K562 (cell line): ENCODE results near the gene TMEM45A. TPM values are rescaled to one million over a fixed set of nuclear protein-coding genes. Genes with fewer than 3 reads are reported as not detected.

Experiments used
- ATAC-seq: fragments of 200-7000 bp; cut with Tn5 transposase; 3 replicates; pipeline ENCODE4 v1.9.1; 2020; ENCODE audit warnings: moderate library complexity
- BruUV-seq: library from RNA; stranded (reverse); fragments of 400-500 nt; replicated peaks from 2 replicates; lab custom pipeline; 2021; lab: Mats Ljungman, UMichigan
- CTCF ChIA-PET: fragments of 300-600 bp; formaldehyde crosslinking; extraction: SDS; loops from one replicate; lab custom pipeline; 2021; ENCODE audit warnings: low intra/inter-chr PET ratio; lab: Yijun Ruan, JAX
- POLR2A ChIA-PET: fragments of 300-600, 350-650 bp; sonication (Branson Sonifier 250); formaldehyde crosslinking; extraction: SDS; loops from one replicate; lab custom pipeline; 2021; ENCODE audit warnings: antibody characterized with exemption, inconsistent platforms; lab: Yijun Ruan, JAX
- DNase-seq, 4 experiments: peaks; one replicate each; pipeline versions ENCODE4 v3.0.0 to v3.0.0-alpha.2; 2011 to 2018; ENCODE audit warnings: low spot score in 3 of 4, mixed read lengths in 3 of 4; ENCODE audit errors: extremely low read depth in 1 of 4
- FAIRE-seq: peaks from 2 replicates; lab custom pipeline; 2011; peaks lifted over from hg19 to GRCh38; lab: Jason Lieb, UNC
- H2AFZ ChIP-seq: 2 replicates; pipeline ENCODE4 v1.6.0; 2011; ENCODE audit warnings: low read depth, low read length, control low read depth, inconsistent platforms
- H3K27ac ChIP-seq: fragments of 200-600 bp; 3 replicates; pipeline ENCODE4 v1.8.0; 2011; ENCODE audit warnings: low read depth, mild to moderate bottlenecking, control low read depth, inconsistent platforms, low read length, moderate library complexity, mixed read lengths; ENCODE audit errors: extremely low read depth
- H3K27me3 ChIP-seq, 2 experiments: fragments of 300-600 bp in 1 of 2; 2 replicates in 1 of 2; 3 replicates in 1 of 2; pipeline versions ENCODE4 v1.6.0 to v1.8.0; 2011; ENCODE audit warnings: inconsistent platforms in 2 of 2, low read length in 2 of 2, mild to moderate bottlenecking in 1 of 2, mixed read lengths in 1 of 2, moderate library complexity in 1 of 2; ENCODE audit not compliant: control insufficient read depth in 2 of 2, insufficient read depth in 2 of 2
- H3K36me3 ChIP-seq: fragments of 300-600 bp; 3 replicates; pipeline ENCODE4 v1.8.0; 2011; ENCODE audit warnings: mild to moderate bottlenecking, low read length, inconsistent platforms; ENCODE audit not compliant: control insufficient read depth, insufficient read depth
- H3K4me1 ChIP-seq, 2 experiments: fragments of 200-600 bp in 1 of 2; replicated peaks in 1 of 2; 2 replicates in 1 of 2; 3 replicates in 1 of 2; pipeline versions ENCODE4 v1.5.1 to v1.8.0; 2011; ENCODE audit warnings: inconsistent platforms in 2 of 2, low read length in 2 of 2, mild to moderate bottlenecking in 1 of 2, mixed read lengths in 1 of 2, moderate library complexity in 1 of 2; ENCODE audit not compliant: control insufficient read depth in 2 of 2, insufficient read depth in 2 of 2
- H3K4me2 ChIP-seq: 2 replicates; pipeline ENCODE4 v1.6.1; 2011; ENCODE audit warnings: low read length, control low read depth, inconsistent platforms, mixed read lengths; ENCODE audit not compliant: insufficient read depth
- H3K4me3 ChIP-seq: fragments of 200-600 bp; sonication (generic), shearing (Covaris generic); 2 replicates; pipeline ENCODE4 v1.5.1; 2016; ENCODE audit warnings: control low read depth, inconsistent platforms
- H3K79me2 ChIP-seq: fragments of 200-600 bp; 3 replicates; pipeline ENCODE4 v1.8.0; 2011; ENCODE audit warnings: low read length, inconsistent platforms; ENCODE audit not compliant: control insufficient read depth, insufficient read depth
- H3K9ac ChIP-seq, 2 experiments: 2 replicates each; pipeline versions ENCODE4 v1.6.0 to v1.6.1; 2011; ENCODE audit warnings: low read depth in 2 of 2, low read length in 2 of 2, control low read depth in 1 of 2, inconsistent platforms in 1 of 2, mild to moderate bottlenecking in 1 of 2, mixed read lengths in 1 of 2; ENCODE audit not compliant: insufficient read depth in 1 of 2
- H3K9me1 ChIP-seq: one replicate; pipeline ENCODE4 v1.6.0; 2011; ENCODE audit warnings: inconsistent platforms, mild to moderate bottlenecking, low read length, moderate library complexity; ENCODE audit not compliant: control insufficient read depth, insufficient read depth
- H3K9me3 ChIP-seq: replicated peaks from 2 replicates; pipeline ENCODE4 v1.5.1; 2011; ENCODE audit warnings: low read depth, low read length, inconsistent platforms; ENCODE audit not compliant: control insufficient read depth, insufficient read depth
- H4K20me1 ChIP-seq: replicated peaks from 2 replicates; pipeline ENCODE4 v1.6.1; 2011; ENCODE audit warnings: low read length, inconsistent platforms, mixed read lengths; ENCODE audit not compliant: control insufficient read depth, insufficient read depth
- ADNP ChIP-seq: fragments of 200-800 bp; sonication (Bioruptor generic); IDR thresholded peaks from 2 replicates; pipeline ENCODE4 v1.6.1; 2016; ENCODE audit warnings: missing genetic modification characterization, missing compliant biosample characterization
- BHLHE40 ChIP-seq: IDR thresholded peaks from 2 replicates; pipeline ENCODE4 v1.6.1; 2011; ENCODE audit warnings: low read length, improper control_type of control experiment
- CEBPB ChIP-seq: fragments of 450-650 bp; IDR thresholded peaks from 2 replicates; pipeline ENCODE4 v1.6.1; 2016; ENCODE audit warnings: missing genetic modification characterization, missing compliant biosample characterization
- CHD1 ChIP-seq: fragments of 200-600 bp; sonication (generic); IDR thresholded peaks from one replicate; pipeline ENCODE4 v1.6.1; 2012; ENCODE audit warnings: mild to moderate bottlenecking, moderate library complexity, low read length, inconsistent platforms
- JUNB ChIP-seq: fragments of 450-650 bp; formaldehyde crosslinking; conservative IDR thresholded peaks from 2 replicates; pipeline ENCODE4 v1.4.0; 2020; ENCODE audit warnings: mild to moderate bottlenecking
- MCM5 ChIP-seq: fragments of 450-650 bp; IDR thresholded peaks from 2 replicates; pipeline ENCODE4 v1.6.1; 2016; ENCODE audit warnings: low read depth
- PPARD ChIP-seq: fragments of 250-450 bp; sonication (Bioruptor Pico); IDR thresholded peaks from 2 replicates; pipeline ENCODE4 v1.8.0; 2022; ENCODE audit warnings: inconsistent platforms, mild to moderate bottlenecking, moderate library complexity
- RFX5 ChIP-seq: IDR thresholded peaks from 2 replicates; pipeline ENCODE4 v1.6.1; 2011; ENCODE audit warnings: low read depth, mild to moderate bottlenecking, improper control_type of control experiment, low read length
- SP2 ChIP-seq: IDR thresholded peaks from 2 replicates; pipeline ENCODE4 v1.6.1; 2011; ENCODE audit warnings: mild to moderate bottlenecking, low read depth, low read length, moderate library complexity; ENCODE audit not compliant: poor library complexity, severe bottlenecking; ENCODE audit errors: extremely low read depth
- TSC22D4 ChIP-seq: fragments of 450-650 bp; IDR thresholded peaks from 2 replicates; pipeline ENCODE4 v1.6.1; 2016; ENCODE audit warnings: missing genetic modification characterization, missing biosample characterization, control low read depth
- ZFP30 ChIP-seq: fragments of 250-450 bp; sonication (Bioruptor Pico); IDR thresholded peaks from 2 replicates; pipeline ENCODE4 v1.8.0; 2022; ENCODE audit warnings: moderate library complexity, mild to moderate bottlenecking, inconsistent platforms, borderline replicate concordance
- ZNF134 ChIP-seq: fragments of 250-450 bp; sonication (Bioruptor Pico); conservative IDR thresholded peaks from 2 replicates; pipeline ENCODE4 v1.4.0; 2020
- WGBS: fragments of 100-300 bp; shearing (Covaris generic); methylation state at CpG from one replicate; pipeline ENCODE4 v1.1.6; 2016; ENCODE audit warnings: low coverage, mixed read lengths; ENCODE audit not compliant: insufficient coverage; ENCODE audit errors: missing lambda C conversion rate; 5-methylcytosine and 5-hydroxymethylcytosine counted together
- in situ Hi-C: fragments of 300-500 bp; cut with MboI; formaldehyde crosslinking; loops from 4 replicates; pipeline ENCODE4 v1.15.0; 2018; ENCODE audit warnings: inconsistent platforms, mixed read lengths
- intact Hi-C: fragments of 100-400 bp; cut with micrococcal nuclease; formaldehyde crosslinking; loops from 2 replicates; pipeline ENCODE4 v1.14.2; 2022
- polyA plus RNA-seq, 8 experiments: library from polyadenylated mRNA; depleted of rRNA in 4 of 8; stranded (reverse) in 5 of 8; unstranded in 3 of 8; fragments of >200 nt; fragmentation: Nextera tagmentation in 2 of 8; fragmentation: Illumina TruSeq in 1 of 8; extraction: Ambion mirVana in 2 of 8; extraction: Trizol in 1 of 8; gene quantifications; 2 replicates each; pipeline versions ENCODE4 v1.2.1 to v1.2.3, GENCODE V29; 2011 to 2014; ENCODE audit warnings: inconsistent platforms in 1 of 8, missing spikeins in 1 of 8
- total RNA-seq, 7 experiments: library from RNA; depleted of rRNA in 6 of 7; stranded (reverse); fragments of >200 nt in 6 of 7; fragmentation: Illumina TruSeq in 2 of 7; extraction: Trizol in 2 of 7; gene quantifications; 2 replicates each; pipeline versions ENCODE4 v1.2.1 to v1.2.3, GENCODE V29; 2011 to 2021; ENCODE audit warnings: low replicate concordance in 1 of 7
- TF ChIP-seq, protein P1 (sequence below): fragments of 450-650 bp; IDR thresholded peaks from 2 replicates; pipeline ENCODE4 v1.7.1; 2018; ENCODE audit warnings: mild to moderate bottlenecking, low read depth; ENCODE audit not compliant: partially characterized antibody
- TF ChIP-seq, protein P2 (sequence below): fragments of 450-650 bp; formaldehyde crosslinking; IDR thresholded peaks from 2 replicates; pipeline ENCODE4 v1.4.0; 2022; ENCODE audit warnings: missing genetic modification characterization

Gene TMEM45A
- total and polyA plus RNA-seq, 9 of the 15 experiments (the other 6 are each of a cell fraction or from before 2014, with no cell fraction given): 0.41 to 4.1 (median 0.95) TPM

- in situ Hi-C loops (no loop called here), intact Hi-C loops (no loop called here)
- ATAC-seq (no peak), DNase-seq (no peak), FAIRE-seq (no peak)
- no peak overlapping the region for H3K9ac ChIP-seq
- no peak overlapping the region for H3K4me3 ChIP-seq
- BruUV-seq: no TSS peak
- no peak overlapping the region for H3K27ac ChIP-seq
- H4K20me1 ChIP-seq: no peaks in the 10 kb centered on the region
- no peaks in the 10 kb centered on the region for H3K36me3 ChIP-seq
- H3K27me3 ChIP-seq: no peaks in the 10 kb centered on the region; a peak in 1 of 5 replicates
- H3K9me1 ChIP-seq: no peaks in the 10 kb centered on the region
- POLR2A ChIA-PET: no interaction called here
- H3K79me2 ChIP-seq: no peaks in the 10 kb centered on the region
- H2AFZ ChIP-seq: no peak overlapping the region
- H3K4me1 ChIP-seq: peaks cover 6% of the 10 kb centered on the region in 2 experiments; a peak in 3 of 5 replicates
- H3K4me2 ChIP-seq: no peak overlapping the region
- WGBS: 0% methylated on average over 1 of the region's 1 CpG
- CTCF ChIA-PET: no interaction called here
- no peaks in the 10 kb centered on the region for H3K9me3 ChIP-seq
- TF ChIP-seq TSC22D4 (tag) (no peak), SP2 (no peak), CHD1 (no peak), RFX5 (no peak), CEBPB (tag) (no peak), BHLHE40 (no peak), ZFP30 (no peak), PPARD (no peak), ADNP (tag) (no peak), ZNF134 (CRISPR knock-in tag) (no peak), JUNB (CRISPR knock-in tag) (no peak), MCM5 (no peak)
- TF ChIP-seq, protein P1, sequence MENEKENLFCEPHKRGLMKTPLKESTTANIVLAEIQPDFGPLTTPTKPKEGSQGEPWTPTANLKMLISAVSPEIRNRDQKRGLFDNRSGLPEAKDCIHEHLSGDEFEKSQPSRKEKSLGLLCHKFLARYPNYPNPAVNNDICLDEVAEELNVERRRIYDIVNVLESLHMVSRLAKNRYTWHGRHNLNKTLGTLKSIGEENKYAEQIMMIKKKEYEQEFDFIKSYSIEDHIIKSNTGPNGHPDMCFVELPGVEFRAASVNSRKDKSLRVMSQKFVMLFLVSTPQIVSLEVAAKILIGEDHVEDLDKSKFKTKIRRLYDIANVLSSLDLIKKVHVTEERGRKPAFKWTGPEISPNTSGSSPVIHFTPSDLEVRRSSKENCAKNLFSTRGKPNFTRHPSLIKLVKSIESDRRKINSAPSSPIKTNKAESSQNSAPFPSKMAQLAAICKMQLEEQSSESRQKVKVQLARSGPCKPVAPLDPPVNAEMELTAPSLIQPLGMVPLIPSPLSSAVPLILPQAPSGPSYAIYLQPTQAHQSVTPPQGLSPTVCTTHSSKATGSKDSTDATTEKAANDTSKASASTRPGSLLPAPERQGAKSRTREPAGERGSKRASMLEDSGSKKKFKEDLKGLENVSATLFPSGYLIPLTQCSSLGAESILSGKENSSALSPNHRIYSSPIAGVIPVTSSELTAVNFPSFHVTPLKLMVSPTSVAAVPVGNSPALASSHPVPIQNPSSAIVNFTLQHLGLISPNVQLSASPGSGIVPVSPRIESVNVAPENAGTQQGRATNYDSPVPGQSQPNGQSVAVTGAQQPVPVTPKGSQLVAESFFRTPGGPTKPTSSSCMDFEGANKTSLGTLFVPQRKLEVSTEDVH: no peak
- TF ChIP-seq, protein P2, sequence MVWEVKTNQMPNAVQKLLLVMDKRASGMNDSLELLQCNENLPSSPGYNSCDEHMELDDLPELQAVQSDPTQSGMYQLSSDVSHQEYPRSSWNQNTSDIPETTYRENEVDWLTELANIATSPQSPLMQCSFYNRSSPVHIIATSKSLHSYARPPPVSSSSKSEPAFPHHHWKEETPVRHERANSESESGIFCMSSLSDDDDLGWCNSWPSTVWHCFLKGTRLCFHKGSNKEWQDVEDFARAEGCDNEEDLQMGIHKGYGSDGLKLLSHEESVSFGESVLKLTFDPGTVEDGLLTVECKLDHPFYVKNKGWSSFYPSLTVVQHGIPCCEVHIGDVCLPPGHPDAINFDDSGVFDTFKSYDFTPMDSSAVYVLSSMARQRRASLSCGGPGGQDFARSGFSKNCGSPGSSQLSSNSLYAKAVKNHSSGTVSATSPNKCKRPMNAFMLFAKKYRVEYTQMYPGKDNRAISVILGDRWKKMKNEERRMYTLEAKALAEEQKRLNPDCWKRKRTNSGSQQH (CRISPR knock-in tag): no peak
Measured at GRCh38 chr3:100489118-100489517, 3.3 kb upstream of the TMEM45A start.
